HepG2 (cell line): ENCODE results near the gene AKR1C3. TPM values are rescaled to one million over a fixed set of nuclear protein-coding genes. Genes with fewer than 3 reads are reported as not detected.

Source experiments
- BRCA1 ChIP-seq: sonication (generic); formaldehyde crosslinking; IDR thresholded peaks from 2 replicates; pipeline ENCODE4 v1.4.0; 2020; ENCODE audit warnings: missing genetic modification reagents
- CSRNP1 ChIP-seq: sonication (generic); formaldehyde crosslinking; IDR thresholded peaks from 2 replicates; pipeline ENCODE4 v1.8.1; 2023; ENCODE audit warnings: mild to moderate bottlenecking, missing genetic modification reagents
- DPF2 ChIP-seq: sonication (generic); formaldehyde crosslinking; IDR thresholded peaks from 2 replicates; pipeline ENCODE4 v1.4.0; 2020; ENCODE audit warnings: mild to moderate bottlenecking, low read depth, missing genetic modification reagents, borderline replicate concordance
- ERF ChIP-seq: IDR thresholded peaks from 2 replicates; pipeline ENCODE4 v1.6.1; 2018; ENCODE audit warnings: missing biosample characterization, missing genetic modification reagents
- FOXK1 ChIP-seq: sonication (generic); formaldehyde crosslinking; IDR thresholded peaks from 2 replicates; pipeline ENCODE4 v1.4.0; 2020; ENCODE audit warnings: low read depth, missing genetic modification reagents, borderline replicate concordance
- FOXO1 ChIP-seq: sonication (generic); formaldehyde crosslinking; IDR thresholded peaks from 2 replicates; pipeline ENCODE4 v1.4.0; 2020; ENCODE audit warnings: missing genetic modification reagents
- HMG20B ChIP-seq: conservative IDR thresholded peaks from 2 replicates; pipeline ENCODE4 v1.6.1; 2016; ENCODE audit warnings: missing genetic modification reagents, missing compliant biosample characterization
- HNRNPL ChIP-seq: fragments of 200-400 bp; formaldehyde crosslinking; IDR thresholded peaks from 2 replicates; pipeline ENCODE4 v1.6.1; 2017; ENCODE audit warnings: mild to moderate bottlenecking, low read depth, low read length
- HOXA5 ChIP-seq: sonication (generic); formaldehyde crosslinking; IDR thresholded peaks from 2 replicates; pipeline ENCODE4 v1.4.0; 2020; ENCODE audit warnings: missing genetic modification reagents
- IRF9 ChIP-seq: sonication (generic); formaldehyde crosslinking; IDR thresholded peaks from 2 replicates; pipeline ENCODE4 v1.8.0; 2022; ENCODE audit warnings: missing genetic modification reagents, mild to moderate bottlenecking, borderline replicate concordance
- KLF16 ChIP-seq, 2 experiments: sonication (generic) in 1 of 2; formaldehyde crosslinking in 1 of 2; IDR thresholded peaks; 2 replicates each; pipeline versions ENCODE4 v1.6.1 to v1.8.0; 2016 to 2023; ENCODE audit warnings: missing genetic modification reagents in 2 of 2, missing compliant biosample characterization in 1 of 2
- MED8 ChIP-seq: sonication (generic); formaldehyde crosslinking; IDR thresholded peaks from 2 replicates; pipeline ENCODE4 v1.8.1; 2023; ENCODE audit warnings: mild to moderate bottlenecking, missing genetic modification reagents; ENCODE audit not compliant: insufficient replicate concordance
- MTF2 ChIP-seq: sonication (generic); formaldehyde crosslinking; IDR thresholded peaks from 2 replicates; pipeline ENCODE4 v1.5.0; 2020; ENCODE audit warnings: missing genetic modification reagents, borderline replicate concordance
- NFYB ChIP-seq: sonication (generic); formaldehyde crosslinking; IDR thresholded peaks from 2 replicates; pipeline ENCODE4 v1.4.0; 2020; ENCODE audit warnings: missing genetic modification reagents
- POGZ ChIP-seq: sonication (generic); formaldehyde crosslinking; IDR thresholded peaks from 2 replicates; pipeline ENCODE4 v1.4.0; 2020; ENCODE audit warnings: mild to moderate bottlenecking, missing genetic modification reagents
- REXO4 ChIP-seq: sonication (generic); formaldehyde crosslinking; IDR thresholded peaks from 2 replicates; pipeline ENCODE4 v1.8.0; 2022; ENCODE audit warnings: missing genetic modification reagents, mild to moderate bottlenecking, borderline replicate concordance
- RFXANK ChIP-seq: IDR thresholded peaks from 2 replicates; pipeline ENCODE4 v1.6.1; 2016
- SMC3 ChIP-seq: IDR thresholded peaks from 2 replicates; pipeline ENCODE4 v1.6.1; 2011; ENCODE audit warnings: low read length, improper control_type of control experiment
- TEAD3 ChIP-seq: optimal IDR thresholded peaks from 2 replicates; pipeline ENCODE3; 2016; ENCODE audit warnings: borderline replicate concordance
- TOPORS ChIP-seq: sonication (generic); formaldehyde crosslinking; IDR thresholded peaks from 2 replicates; pipeline ENCODE4 v1.8.0; 2023; ENCODE audit warnings: mild to moderate bottlenecking, missing genetic modification reagents
- ZBTB42 ChIP-seq: sonication (generic); formaldehyde crosslinking; IDR thresholded peaks from 2 replicates; pipeline ENCODE4 v1.5.0; 2020; ENCODE audit warnings: mild to moderate bottlenecking, missing genetic modification reagents
- ZC3H13 ChIP-seq: sonication (generic); formaldehyde crosslinking; IDR thresholded peaks from 2 replicates; pipeline ENCODE4 v1.8.1; 2023; ENCODE audit warnings: mild to moderate bottlenecking, missing genetic modification reagents, moderate library complexity
- ZFP1 ChIP-seq: IDR thresholded peaks from 2 replicates; pipeline ENCODE4 v1.6.1; 2016
- ZFX ChIP-seq: sonication (generic); formaldehyde crosslinking; IDR thresholded peaks from 2 replicates; pipeline ENCODE4 v1.4.0; 2020; ENCODE audit warnings: mild to moderate bottlenecking, low read depth, missing genetic modification reagents, moderate library complexity
- ZNF136 ChIP-seq: sonication (generic); formaldehyde crosslinking; IDR thresholded peaks from 2 replicates; pipeline ENCODE4 v1.8.1; 2022; ENCODE audit warnings: low read depth, mild to moderate bottlenecking, moderate library complexity, missing genetic modification reagents
- ZNF557 ChIP-seq: sonication (generic); formaldehyde crosslinking; IDR thresholded peaks from 2 replicates; pipeline ENCODE4 v1.4.0; 2020; ENCODE audit warnings: missing genetic modification reagents
- ZNF775 ChIP-seq: sonication (generic); formaldehyde crosslinking; IDR thresholded peaks from 2 replicates; pipeline ENCODE4 v1.4.0; 2020; ENCODE audit warnings: missing genetic modification reagents, mild to moderate bottlenecking, moderate library complexity, borderline replicate concordance
- polyA plus RNA-seq, 8 experiments: library from polyadenylated mRNA; depleted of rRNA in 3 of 8; stranded (reverse) in 7 of 8; unstranded in 1 of 8; fragments of >200 nt; fragmentation: Illumina TruSeq in 4 of 8; extraction: Trizol in 4 of 8; gene quantifications; 2 replicates each; pipeline versions ENCODE4 v1.2.1 to v1.2.3, GENCODE V29; 2011 to 2016; ENCODE audit warnings: low read depth in 4 of 8, missing spikeins in 1 of 8, mixed read lengths in 1 of 8; ENCODE audit not compliant: insufficient read depth in 1 of 8
- total RNA-seq, 5 experiments: library from RNA; depleted of rRNA; stranded (reverse); fragments of >200 nt; fragmentation: Illumina TruSeq; extraction: Trizol; gene quantifications; 2 replicates each; pipeline ENCODE4 v1.2.3, GENCODE V29; 2016; ENCODE audit warnings: low read depth in 1 of 5

AKR1C3 gene
- total and polyA plus RNA-seq, 2 of the 13 experiments (the other 11 are each of a cell fraction or from before 2014, with no cell fraction given) = 368 to 532 TPM

- TF ChIP-seq MTF2 (CRISPR knock-in tag) (no peak), BRCA1 (CRISPR knock-in tag) (0 out of 2 replicates have a peak, but pooled peaks have one; percentile 50), ZFX (CRISPR knock-in tag) (peak; percentile 17; the same call in 1 of the 2 replicates), HNRNPL (0 out of 2 replicates have a peak, but pooled peaks have one; percentile 23), HMG20B (peak; percentile 49; the same call in 1 of the 2 replicates), ZNF557 (CRISPR knock-in tag) (0 out of 2 replicates have a peak, but pooled peaks have one; percentile 42), HOXA5 (0 out of 2 replicates have a peak, but pooled peaks have one; percentile 29), KLF16 (CRISPR knock-in tag; IDR thresholded peaks at IDR 0.05) (peak in 1 of 2 experiments; percentile 61; a peak in 1 of 4 replicates), NFYB (peak; percentile 61), ZBTB42 (CRISPR knock-in tag) (no peak), ZNF136 (CRISPR knock-in tag) (0 out of 2 replicates have a peak, but pooled peaks have one; percentile 36), REXO4 (CRISPR knock-in tag) (no peak), FOXO1 (CRISPR knock-in tag) (no peak), ERF (CRISPR knock-in tag) (peak; percentile 84; the same call in 1 of the 2 replicates), IRF9 (CRISPR knock-in tag) (no peak), MED8 (no peak), TEAD3 (CRISPR knock-in tag) (peak; percentile 36), POGZ (CRISPR knock-in tag) (peak; percentile 88), ZC3H13 (CRISPR knock-in tag) (peak; percentile 50; the same call in 1 of the 2 replicates), DPF2 (CRISPR knock-in tag) (no peak), ZNF775 (no peak), ZFP1 (CRISPR knock-in tag) (peak; percentile 74; the same call in 1 of the 2 replicates), SMC3 (peak; percentile 75), TOPORS (no peak), RFXANK (CRISPR knock-in tag) (peak; percentile 39; the same call in 1 of the 2 replicates), CSRNP1 (no peak), FOXK1 (CRISPR knock-in tag) (peak; percentile 44; the same call in 1 of the 2 replicates)
Measured at GRCh38 chr10:5094265-5095205, at the start of gene AKR1C3 (continued).
